ENCODE measurements around the gene SLC6A20. TPM values are rescaled to one million over a fixed set of nuclear protein-coding genes. Genes with fewer than 3 reads are reported as not detected.

SLC6A20 gene
- total RNA-seq, 2 experiments from 2014 or later: not detected

DNA sequence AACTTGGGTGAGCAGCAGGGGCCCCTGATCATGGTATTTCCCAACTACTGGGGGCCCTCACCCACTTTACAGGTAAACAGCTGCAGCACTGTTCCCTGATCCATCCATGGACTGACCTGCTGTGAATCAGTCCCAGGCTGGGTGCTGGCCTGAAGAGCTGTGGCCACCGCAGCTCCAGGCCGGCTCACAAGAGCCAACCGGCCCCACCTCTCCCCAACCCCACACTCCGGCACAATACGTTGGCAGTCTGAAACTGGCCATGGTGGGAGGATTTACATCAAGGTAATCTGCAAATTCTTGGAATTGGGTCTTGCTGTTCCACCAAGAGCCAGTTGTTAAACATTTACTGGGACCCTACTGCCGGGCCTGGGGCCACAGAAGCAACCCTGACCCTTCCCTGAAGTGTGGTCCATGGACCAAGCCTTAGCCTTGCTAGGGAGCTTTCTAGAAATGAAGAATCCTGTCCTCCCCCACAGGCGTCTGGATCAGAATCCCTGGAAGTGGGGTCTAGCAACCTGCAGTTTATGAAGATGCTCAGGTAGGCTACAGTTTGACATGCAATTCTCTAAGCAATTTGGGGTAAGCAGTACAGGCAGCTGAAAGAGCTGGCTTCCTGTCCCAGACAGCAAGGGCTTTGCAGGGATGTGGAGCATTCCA lies 3.7 kb downstream of the SLC6A20 start:
- Mint-ChIP-seq H3K9me3 (peaks cover 6% of the 10 kb centered on the region), H3K4me1 (peaks cover 13% of the 10 kb centered on the region), H3K27ac (no peak overlapping the region), H3K36me3 (peaks cover 2% of the 10 kb centered on the region), H3K4me3 (no peak overlapping the region), H3K27me3 (peaks cover 38% of the 10 kb centered on the region)
- no peak for DNase-seq

DNA sequence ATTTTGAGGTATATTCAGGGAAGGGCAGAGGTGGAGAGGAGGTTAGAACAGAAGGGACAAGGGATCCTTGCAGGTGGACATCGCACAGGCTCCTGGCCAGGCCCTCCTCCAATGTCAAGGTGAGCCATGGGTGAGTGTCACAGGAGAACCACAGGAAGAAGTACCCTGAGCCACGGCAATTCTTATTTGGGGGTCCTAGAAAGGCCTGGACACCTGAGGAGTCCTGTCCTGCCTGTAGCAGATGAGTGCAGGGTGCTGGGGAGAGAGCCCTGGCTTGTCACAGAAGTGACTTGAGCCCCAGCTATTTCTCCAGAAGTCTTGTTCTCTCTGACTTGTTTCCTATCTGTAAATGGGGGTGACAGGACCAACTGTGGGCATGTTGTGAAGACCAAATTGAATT lies 4.3 kb downstream of the SLC6A20 start:
- H3K4me3 Mint-ChIP-seq: no peak overlapping the region
- H3K4me1 Mint-ChIP-seq: peaks cover 9% of the 10 kb centered on the region
- H3K36me3 Mint-ChIP-seq: peaks cover 2% of the 10 kb centered on the region
- peaks cover 6% of the 10 kb centered on the region for H3K9me3 Mint-ChIP-seq
- DNase-seq: no peak
- H3K27me3 Mint-ChIP-seq: peaks cover 32% of the 10 kb centered on the region
- no peak overlapping the region for H3K27ac Mint-ChIP-seq

DNA sequence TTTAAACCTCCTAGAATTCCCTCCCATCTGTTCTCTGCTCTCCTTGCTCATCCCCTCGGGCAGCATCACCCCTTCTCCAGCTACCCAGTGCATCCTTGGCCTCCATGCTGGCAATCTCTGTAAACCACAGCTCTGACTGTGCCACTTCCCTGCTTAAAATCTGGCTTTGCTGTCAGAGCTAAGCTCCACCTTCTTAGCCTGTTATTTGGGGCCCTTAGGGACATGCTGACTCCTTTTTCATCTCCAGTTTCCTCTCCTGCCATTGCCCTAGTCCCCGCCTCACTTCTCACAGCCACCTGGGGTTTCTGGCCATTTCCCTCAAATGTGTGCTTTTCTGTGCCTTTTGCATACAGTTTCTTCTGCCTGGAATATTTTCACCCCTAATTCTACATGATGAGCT lies 5.7 kb downstream of the SLC6A20 start:
- peaks cover 19% of the 10 kb centered on the region for H3K27me3 Mint-ChIP-seq
- H3K9me3 Mint-ChIP-seq: peaks cover 6% of the 10 kb centered on the region
- DNase-seq: no peak

DNA sequence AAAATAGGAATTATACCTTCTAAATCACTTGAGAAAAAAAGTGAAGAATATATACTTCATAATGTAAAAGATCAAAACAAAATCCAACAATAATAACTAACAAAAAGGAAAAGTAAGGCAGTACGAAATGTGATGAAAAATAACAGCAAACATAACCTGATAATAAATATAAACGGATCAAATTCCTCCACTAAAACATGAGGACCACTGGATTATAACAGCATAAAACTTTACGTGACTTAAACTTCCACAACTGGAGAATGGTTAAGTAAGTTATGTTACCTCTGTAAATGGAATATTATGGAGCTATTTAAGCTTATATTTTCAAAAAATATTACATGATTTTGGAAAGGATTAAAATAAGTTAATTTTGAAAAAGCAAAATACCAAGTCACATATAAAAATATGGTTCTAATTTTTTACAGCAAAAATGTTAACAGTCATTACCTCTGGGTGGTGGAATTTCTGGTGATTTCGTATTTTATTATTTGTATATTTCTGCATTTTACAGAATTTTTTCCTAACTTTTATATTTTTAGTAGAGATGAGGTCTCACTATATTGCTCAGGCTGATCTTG lies 7.0 kb downstream of the SLC6A20 start:
- no peak for DNase-seq
- Mint-ChIP-seq H3K36me3 (peaks cover 2% of the 10 kb centered on the region), H3K4me1 (no peaks in the 10 kb centered on the region), H3K9me3 (peaks cover 6% of the 10 kb centered on the region), H3K27ac (no peak overlapping the region), H3K27me3 (peaks cover 7% of the 10 kb centered on the region), H3K4me3 (no peak overlapping the region)

More for the DNA sequence above, 5.7 kb downstream of the SLC6A20 start:
- peaks cover 3% of the 10 kb centered on the region for H3K4me1 Mint-ChIP-seq
- no peak overlapping the region for H3K27ac Mint-ChIP-seq
- H3K4me3 Mint-ChIP-seq: no peak overlapping the region
- H3K36me3 Mint-ChIP-seq: peaks cover 2% of the 10 kb centered on the region

DNA sequence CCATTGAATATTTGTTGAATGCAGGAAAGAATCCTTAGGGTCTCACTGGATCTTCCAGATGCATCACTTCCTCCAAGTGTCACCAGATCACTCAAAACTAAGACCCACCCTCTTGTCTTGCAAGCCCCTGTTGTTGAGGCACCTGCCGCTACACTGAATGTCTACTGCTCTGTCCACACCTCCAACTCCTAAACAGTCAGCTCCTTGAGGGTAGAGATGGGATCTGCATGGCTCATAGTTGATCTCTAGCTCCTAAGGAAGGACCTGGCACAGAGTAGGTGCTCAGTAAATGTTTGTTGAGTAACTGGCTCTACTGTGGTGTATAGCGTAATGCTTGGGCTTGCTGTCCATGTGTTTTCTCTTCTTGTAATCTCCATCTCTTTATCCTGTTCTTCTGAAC lies 8.8 kb downstream of the SLC6A20 start:
- Mint-ChIP-seq H3K36me3 (peaks cover 2% of the 10 kb centered on the region), H3K4me3 (no peak overlapping the region), H3K9me3 (peaks cover 7% of the 10 kb centered on the region), H3K27ac (no peak overlapping the region), H3K4me1 (no peaks in the 10 kb centered on the region), H3K27me3 (no peaks in the 10 kb centered on the region)
- no peak for DNase-seq

DNA sequence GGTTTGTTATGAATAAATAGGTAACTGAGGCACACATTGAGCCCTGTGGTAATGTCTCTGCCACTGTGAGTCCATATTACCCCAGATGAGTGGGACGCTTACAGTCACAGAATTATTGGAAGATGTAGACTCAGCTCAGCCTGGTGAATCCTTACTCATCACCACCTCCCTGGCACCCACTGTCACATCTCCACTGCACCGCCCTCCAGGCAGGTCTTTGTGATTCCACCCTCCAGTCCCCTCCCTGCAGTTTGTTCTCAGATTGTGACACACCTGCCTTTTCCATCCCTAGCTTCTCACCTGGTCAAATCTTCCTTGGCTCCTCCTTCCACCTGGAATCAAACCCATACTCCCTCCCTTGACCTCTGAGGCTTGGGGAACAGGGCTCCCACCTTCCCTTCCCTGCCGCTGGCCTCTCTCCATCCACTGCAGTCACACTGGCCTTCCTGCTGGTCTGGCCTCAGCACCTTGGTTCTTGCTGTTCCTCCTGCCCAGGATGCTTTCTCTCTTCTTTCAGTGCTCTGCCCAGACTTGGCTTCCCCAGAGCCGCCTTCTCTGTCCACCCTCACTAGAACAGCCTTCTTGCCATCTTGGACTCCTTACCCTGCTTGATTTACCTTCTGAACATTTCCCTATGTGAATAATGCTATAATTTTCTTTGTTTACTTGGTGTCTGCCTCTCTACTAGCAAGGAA lies 9.4 kb downstream of the SLC6A20 start:
- Mint-ChIP-seq H3K27ac (no peak overlapping the region), H3K4me1 (no peaks in the 10 kb centered on the region), H3K27me3 (no peaks in the 10 kb centered on the region), H3K9me3 (peaks cover 7% of the 10 kb centered on the region), H3K36me3 (peaks cover 2% of the 10 kb centered on the region), H3K4me3 (no peak overlapping the region)
- DNase-seq: no peak

DNA sequence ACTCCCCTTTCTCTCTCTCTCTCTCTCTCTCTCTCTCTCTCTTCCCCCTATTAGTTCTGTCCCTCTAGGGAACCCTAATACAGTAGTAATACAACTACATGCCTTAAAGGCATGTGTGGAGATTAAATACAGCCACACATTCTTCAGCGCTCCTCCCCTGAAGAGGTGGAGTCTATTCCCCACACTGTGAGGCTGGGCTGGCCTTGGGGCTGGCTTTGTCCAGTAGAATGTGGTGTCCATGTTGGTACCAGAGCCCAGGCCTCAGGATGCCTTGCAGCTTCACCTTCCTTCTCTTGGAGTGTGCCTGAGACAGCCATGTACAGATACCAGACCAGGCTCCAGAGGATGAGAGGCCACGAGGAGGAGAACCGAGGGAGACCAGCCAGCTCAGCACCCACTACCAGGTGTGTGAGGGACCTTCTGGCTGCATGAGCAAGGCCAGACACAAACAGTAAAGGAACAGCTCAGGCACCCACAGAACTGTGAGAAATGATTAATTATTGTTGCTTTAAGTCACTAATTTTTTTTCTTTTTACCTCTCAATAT lies 10.7 kb downstream of the SLC6A20 start:
- no peaks in the 10 kb centered on the region for H3K27me3 Mint-ChIP-seq
- H3K9me3 Mint-ChIP-seq: peaks cover 6% of the 10 kb centered on the region
- H3K4me3 Mint-ChIP-seq: no peak overlapping the region
- DNase-seq: no peak
- H3K4me1 Mint-ChIP-seq: no peaks in the 10 kb centered on the region
- no peak overlapping the region for H3K27ac Mint-ChIP-seq
- peaks cover 2% of the 10 kb centered on the region for H3K36me3 Mint-ChIP-seq

DNA sequence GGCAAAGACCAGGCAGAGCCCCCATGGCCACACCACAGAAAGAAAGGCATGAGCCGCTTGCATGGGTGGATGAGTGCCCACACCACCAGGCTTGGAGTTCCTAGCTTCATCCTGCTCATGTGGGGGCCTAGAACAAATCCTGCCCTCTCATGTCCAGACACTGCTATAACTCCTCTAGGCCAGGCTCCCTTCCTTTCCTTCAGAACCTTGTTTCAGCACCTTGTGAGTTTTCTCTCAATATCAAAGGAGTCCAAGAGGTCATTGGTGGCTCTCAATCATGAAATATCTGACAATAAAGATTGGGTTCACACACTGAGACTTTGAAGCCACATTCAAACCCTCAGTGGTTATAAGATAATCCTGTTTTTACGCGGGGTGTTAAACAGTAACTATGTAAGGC lies 12.7 kb downstream of the SLC6A20 start:
- H3K27me3 Mint-ChIP-seq: no peaks in the 10 kb centered on the region
- no peak overlapping the region for H3K4me3 Mint-ChIP-seq
- peaks cover 1% of the 10 kb centered on the region for H3K9me3 Mint-ChIP-seq
- no peaks in the 10 kb centered on the region for H3K4me1 Mint-ChIP-seq
- no peak for DNase-seq
- no peak overlapping the region for H3K27ac Mint-ChIP-seq
- no peaks in the 10 kb centered on the region for H3K36me3 Mint-ChIP-seq

DNA sequence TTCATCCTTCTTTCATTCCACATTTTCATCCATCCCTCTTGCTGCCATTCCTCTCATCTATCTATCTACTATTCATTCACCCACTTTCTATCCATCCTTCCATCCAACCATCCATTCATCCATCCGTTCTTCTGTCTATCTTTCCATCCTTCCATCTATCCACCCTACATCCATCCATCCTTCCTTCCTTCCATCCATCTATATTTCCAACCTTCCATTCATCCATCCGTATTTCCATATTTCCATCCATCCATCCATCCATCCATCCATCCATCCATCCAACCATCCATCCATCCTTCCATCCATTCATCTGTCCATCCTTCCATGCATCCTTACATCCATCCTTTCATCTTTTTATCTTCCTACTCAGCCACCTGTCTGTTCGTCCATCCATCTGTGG lies 14.0 kb downstream of the SLC6A20 start:
- Mint-ChIP-seq H3K36me3 (no peaks in the 10 kb centered on the region), H3K4me1 (no peaks in the 10 kb centered on the region), H3K27ac (no peak overlapping the region), H3K9me3 (peaks cover 1% of the 10 kb centered on the region), H3K4me3 (no peak overlapping the region), H3K27me3 (no peaks in the 10 kb centered on the region)
- DNase-seq: no peak

DNA sequence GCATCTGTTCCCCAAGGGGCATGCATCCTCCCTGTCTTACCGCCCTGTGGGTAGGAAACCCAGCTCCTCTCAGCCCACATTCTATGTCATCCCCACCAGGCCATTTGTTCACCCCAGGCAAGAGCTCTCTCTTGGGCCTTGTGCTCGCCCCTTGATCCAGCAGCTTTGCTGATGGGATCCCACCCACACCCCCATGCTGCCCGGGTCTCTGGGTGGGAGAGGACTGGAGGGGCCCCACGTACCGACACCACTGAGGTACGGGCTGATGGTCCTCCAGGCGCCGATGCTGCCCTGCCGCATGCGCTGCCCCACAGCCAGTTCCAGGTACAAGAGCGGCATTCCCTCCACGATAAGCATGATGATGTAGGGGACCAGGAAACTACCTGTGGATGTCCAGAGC lies 14.5 kb downstream of the SLC6A20 start:
- no peak for DNase-seq
- no peaks in the 10 kb centered on the region for H3K36me3 Mint-ChIP-seq
- H3K27ac Mint-ChIP-seq: no peak overlapping the region
- no peak overlapping the region for H3K4me3 Mint-ChIP-seq
- H3K4me1 Mint-ChIP-seq: no peaks in the 10 kb centered on the region
- H3K9me3 Mint-ChIP-seq: peaks cover 1% of the 10 kb centered on the region
- no peaks in the 10 kb centered on the region for H3K27me3 Mint-ChIP-seq

DNA sequence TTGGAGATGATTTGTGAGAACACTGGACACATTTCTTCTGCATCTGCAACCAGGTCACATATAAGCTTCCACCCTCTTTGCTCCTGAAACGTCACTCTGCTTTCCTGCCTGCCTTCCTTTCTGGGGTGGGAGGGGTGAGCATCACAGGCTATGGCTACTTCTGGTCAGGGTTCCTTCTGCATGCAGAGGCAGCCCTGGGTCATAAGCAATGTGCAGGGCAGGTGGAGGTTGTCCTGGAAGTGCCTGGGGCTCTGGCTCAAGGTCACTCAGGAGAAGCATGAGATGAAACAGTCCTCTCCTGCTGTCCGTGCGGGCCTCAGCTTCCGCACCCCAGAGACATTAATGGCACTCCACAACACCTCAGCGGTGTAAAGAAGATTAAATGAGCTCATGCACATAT lies 15.1 kb downstream of the SLC6A20 start:
- Mint-ChIP-seq H3K4me3 (no peak overlapping the region), H3K36me3 (no peaks in the 10 kb centered on the region), H3K4me1 (no peaks in the 10 kb centered on the region), H3K9me3 (peaks cover 1% of the 10 kb centered on the region), H3K27me3 (no peaks in the 10 kb centered on the region), H3K27ac (no peak overlapping the region)
- DNase-seq: no peak

DNA sequence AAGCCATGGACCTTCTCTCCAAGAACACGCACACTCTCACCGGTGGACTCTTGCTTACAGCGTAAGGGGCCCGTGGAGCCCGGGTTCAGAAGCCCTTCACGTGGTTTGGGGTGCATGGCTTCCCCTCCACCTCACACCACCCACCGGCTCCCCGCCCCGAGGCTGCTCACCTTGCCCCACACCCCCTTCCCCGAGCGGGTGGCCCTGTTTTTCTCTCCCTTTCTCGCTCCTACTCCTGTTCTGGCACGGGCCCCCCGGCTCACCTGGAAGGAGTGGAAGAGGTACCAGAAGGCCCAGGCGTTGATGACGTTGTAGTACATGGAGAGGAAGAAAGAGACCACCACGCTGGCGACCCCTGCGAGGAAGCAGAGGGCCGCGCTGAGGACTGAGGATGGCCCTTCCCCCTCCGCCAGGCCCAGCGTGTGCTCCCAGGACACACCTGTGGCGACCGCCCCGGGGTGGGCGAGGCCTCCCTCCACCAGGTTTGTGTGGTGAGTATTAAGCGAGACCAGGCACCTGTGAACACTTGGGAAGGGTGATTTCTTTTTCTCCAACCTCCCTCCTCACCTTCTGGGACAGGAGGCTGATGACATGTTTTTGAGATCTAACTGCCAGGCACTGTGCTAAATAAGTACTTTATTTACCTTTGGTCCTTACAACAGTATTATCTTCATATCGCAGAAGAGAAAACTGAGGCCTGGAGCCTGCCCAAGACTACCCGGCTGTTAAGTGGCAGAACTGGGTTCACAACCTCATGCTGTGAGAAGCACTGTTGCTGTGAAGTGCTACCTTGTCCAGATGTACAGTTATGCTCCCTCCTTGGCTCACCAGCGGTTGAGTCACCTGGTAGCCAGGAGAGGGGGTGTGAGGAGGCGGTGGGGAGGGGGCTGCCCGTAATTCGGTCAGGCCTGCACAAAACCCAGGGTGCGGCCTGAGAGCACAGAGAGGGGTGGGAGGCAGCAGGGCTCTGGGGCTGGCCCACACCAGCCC lies 16.3 kb downstream of the SLC6A20 start:
- Mint-ChIP-seq H3K36me3 (no peaks in the 10 kb centered on the region), H3K9me3 (peaks cover 1% of the 10 kb centered on the region), H3K27me3 (no peaks in the 10 kb centered on the region), H3K4me3 (no peak overlapping the region), H3K27ac (no peak overlapping the region), H3K4me1 (no peaks in the 10 kb centered on the region)
- DNase-seq: no peak

DNA sequence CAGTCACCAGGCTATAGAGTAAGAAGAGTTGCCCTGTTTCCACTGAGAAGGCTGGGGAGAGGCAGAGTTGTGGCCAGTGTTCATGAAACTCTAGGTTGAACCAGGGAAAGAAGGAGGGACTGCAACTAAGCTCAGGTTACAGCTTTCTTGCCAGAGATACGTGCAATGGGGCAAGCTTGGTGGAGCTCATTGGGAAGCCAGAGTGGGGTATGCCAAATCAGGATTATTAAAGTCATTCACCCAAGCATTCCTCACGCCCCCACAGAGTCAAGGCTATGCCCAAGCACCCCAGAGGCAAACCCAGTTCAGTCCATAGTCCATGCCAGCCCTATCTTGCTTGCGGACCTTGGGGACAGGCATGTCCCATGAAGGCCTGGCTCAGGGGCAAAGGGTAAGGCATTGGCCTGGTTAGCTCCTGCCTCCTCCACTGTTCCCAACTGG lies 17.6 kb downstream of the SLC6A20 start:
- Mint-ChIP-seq H3K4me1 (no peaks in the 10 kb centered on the region), H3K36me3 (no peaks in the 10 kb centered on the region), H3K4me3 (no peak overlapping the region), H3K27me3 (no peaks in the 10 kb centered on the region), H3K9me3 (no peaks in the 10 kb centered on the region), H3K27ac (no peak overlapping the region)
- no peak for DNase-seq

DNA sequence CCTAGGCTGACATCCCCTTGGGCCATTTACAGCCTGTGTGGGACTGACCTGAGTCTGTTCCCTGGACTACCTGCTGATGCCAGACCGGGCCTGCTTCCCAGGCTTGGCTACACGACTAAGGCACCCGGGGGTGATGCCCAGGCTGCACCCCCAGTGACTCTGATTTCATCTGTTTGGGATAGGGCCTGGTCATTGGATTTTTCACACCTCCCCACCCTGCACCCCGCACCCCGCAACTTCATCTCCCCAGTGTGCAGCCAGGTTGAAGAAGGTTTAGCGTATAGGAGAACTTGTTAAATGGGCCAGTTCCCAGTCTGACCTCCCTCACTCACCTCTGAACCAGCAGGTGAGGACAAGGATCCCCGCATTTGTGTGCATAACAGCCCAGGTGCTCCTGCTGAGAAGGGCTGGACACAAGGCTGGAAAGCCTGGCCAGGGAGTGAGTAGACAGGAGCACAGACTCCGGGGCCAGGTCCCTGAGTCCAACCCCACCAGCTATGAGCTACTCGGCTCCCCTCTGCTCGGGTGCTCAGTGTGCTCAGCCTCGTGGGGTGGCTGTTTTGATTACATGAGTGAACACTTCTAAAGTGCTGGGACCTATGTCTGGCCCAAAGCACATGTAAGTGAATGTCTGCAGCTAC lies 18.5 kb downstream of the SLC6A20 start:
- no peak for DNase-seq
- Mint-ChIP-seq H3K4me3 (no peak overlapping the region), H3K4me1 (peaks cover 3% of the 10 kb centered on the region), H3K27ac (no peak overlapping the region), H3K9me3 (no peaks in the 10 kb centered on the region), H3K36me3 (no peaks in the 10 kb centered on the region), H3K27me3 (no peaks in the 10 kb centered on the region)
